ENCODE results near the gene DCTN4.

Gene DCTN4

DNA sequence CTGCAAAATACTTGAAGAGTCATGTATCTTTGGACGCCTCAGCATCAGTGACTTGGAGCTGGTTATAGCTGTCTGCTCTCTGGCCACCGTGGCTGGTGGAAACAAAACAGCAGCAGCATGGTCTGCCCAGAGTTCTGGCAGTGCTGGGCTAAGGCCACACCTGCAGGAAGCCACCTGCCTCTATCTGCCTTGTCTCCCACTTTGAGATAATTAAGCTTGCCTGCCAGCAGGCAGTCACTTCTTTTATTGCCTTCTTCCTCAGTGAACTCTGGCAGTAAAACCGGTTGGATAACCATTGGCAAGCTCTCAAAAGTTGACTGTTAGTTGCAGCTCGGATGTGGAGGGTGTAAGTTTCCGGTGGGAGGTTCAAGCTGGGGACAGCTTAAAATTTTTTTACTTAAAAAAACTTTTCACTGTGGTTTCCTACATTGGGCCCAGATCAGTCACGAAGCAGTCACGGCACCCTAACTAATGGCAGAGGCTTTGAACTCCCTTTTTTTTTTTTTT, 24.7 kb upstream of the DCTN4 start:
- Histone ChIP-seq H3K9ac (ENCODE audit: low read length) (no peak overlapping the region), H3K27me3 (ENCODE audit: low read length) (no peaks in the 10 kb centered on the region), H3F3A (ENCODE audit: insufficient read depth) (no peaks in the 10 kb centered on the region), H3K79me2 (ENCODE audit: insufficient read depth, low read length) (no peaks in the 10 kb centered on the region), H3K9me2 (replicated peaks; ENCODE audit: insufficient read depth, low read length) (no peaks in the 10 kb centered on the region), H3K9me3 (ENCODE audit: insufficient read depth, low read length) (no peaks in the 10 kb centered on the region), H3K36me3 (ENCODE audit: low read length) (no peaks in the 10 kb centered on the region), H3K4me3 (ENCODE audit: insufficient read depth, low read length, poor library complexity, severe bottlenecking) (no peak overlapping the region), H3K4me2 (ENCODE audit: low read depth, low read length, poor library complexity, severe bottlenecking) (no peak overlapping the region), H2AFZ (ENCODE audit: low read depth, low read length, severe bottlenecking) (no peak overlapping the region), H4K20me1 (ENCODE audit: low read depth, low read length) (no peaks in the 10 kb centered on the region), H3K27ac (ENCODE audit: low read depth, low read length) (no peak overlapping the region)
- TF ChIP-seq, protein P1, sequence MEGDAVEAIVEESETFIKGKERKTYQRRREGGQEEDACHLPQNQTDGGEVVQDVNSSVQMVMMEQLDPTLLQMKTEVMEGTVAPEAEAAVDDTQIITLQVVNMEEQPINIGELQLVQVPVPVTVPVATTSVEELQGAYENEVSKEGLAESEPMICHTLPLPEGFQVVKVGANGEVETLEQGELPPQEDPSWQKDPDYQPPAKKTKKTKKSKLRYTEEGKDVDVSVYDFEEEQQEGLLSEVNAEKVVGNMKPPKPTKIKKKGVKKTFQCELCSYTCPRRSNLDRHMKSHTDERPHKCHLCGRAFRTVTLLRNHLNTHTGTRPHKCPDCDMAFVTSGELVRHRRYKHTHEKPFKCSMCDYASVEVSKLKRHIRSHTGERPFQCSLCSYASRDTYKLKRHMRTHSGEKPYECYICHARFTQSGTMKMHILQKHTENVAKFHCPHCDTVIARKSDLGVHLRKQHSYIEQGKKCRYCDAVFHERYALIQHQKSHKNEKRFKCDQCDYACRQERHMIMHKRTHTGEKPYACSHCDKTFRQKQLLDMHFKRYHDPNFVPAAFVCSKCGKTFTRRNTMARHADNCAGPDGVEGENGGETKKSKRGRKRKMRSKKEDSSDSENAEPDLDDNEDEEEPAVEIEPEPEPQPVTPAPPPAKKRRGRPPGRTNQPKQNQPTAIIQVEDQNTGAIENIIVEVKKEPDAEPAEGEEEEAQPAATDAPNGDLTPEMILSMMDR (IDR thresholded peaks at IDR 0.05; ENCODE audit: insufficient read depth, low read length, poor library complexity, severe bottlenecking), result no peak
- no peak for TF ChIP-seq EZH2phosphoT487 (conservative IDR thresholded peaks at IDR 0.05; ENCODE audit: low read length)

DNA sequence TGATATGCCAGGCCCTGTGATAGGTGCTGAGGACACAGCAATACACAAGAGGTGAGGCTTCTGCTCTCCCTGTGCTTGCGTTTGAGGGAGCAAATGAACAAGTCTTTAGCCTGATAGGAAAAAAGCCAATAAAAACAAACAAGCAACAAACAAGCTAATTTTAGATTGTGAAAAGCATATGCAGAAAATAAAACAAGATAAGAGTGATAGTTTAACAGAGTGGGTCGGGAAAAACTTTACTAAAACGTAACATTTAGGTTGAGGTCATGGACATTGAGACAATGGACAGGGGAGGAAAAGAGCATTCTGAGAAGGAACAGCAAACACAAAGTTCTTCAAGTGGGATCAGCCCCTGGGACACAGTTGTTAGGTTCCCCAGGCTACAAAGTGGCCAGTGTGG, 24.0 kb upstream of the DCTN4 start:
- Histone ChIP-seq H3K9me2 (replicated peaks; ENCODE audit: insufficient read depth, low read length) (no peaks in the 10 kb centered on the region), H3K9ac (ENCODE audit: low read length) (no peak overlapping the region), H2AFZ (ENCODE audit: low read depth, low read length, severe bottlenecking) (no peak overlapping the region), H3K27me3 (ENCODE audit: low read length) (no peaks in the 10 kb centered on the region), H3K9me3 (ENCODE audit: insufficient read depth, low read length) (no peaks in the 10 kb centered on the region), H4K20me1 (ENCODE audit: low read depth, low read length) (no peaks in the 10 kb centered on the region), H3K4me2 (ENCODE audit: low read depth, low read length, poor library complexity, severe bottlenecking) (no peak overlapping the region), H3K4me3 (ENCODE audit: insufficient read depth, low read length, poor library complexity, severe bottlenecking) (no peak overlapping the region), H3K27ac (ENCODE audit: low read depth, low read length) (no peak overlapping the region), H3K36me3 (ENCODE audit: low read length) (no peaks in the 10 kb centered on the region), H3K79me2 (ENCODE audit: insufficient read depth, low read length) (no peaks in the 10 kb centered on the region), H3F3A (ENCODE audit: insufficient read depth) (no peaks in the 10 kb centered on the region)
- TF ChIP-seq, protein P1 (IDR thresholded peaks at IDR 0.05; ENCODE audit: insufficient read depth, low read length, poor library complexity, severe bottlenecking), result no peak
- TF ChIP-seq EZH2phosphoT487 (conservative IDR thresholded peaks at IDR 0.05; ENCODE audit: low read length), result no peak

DNA sequence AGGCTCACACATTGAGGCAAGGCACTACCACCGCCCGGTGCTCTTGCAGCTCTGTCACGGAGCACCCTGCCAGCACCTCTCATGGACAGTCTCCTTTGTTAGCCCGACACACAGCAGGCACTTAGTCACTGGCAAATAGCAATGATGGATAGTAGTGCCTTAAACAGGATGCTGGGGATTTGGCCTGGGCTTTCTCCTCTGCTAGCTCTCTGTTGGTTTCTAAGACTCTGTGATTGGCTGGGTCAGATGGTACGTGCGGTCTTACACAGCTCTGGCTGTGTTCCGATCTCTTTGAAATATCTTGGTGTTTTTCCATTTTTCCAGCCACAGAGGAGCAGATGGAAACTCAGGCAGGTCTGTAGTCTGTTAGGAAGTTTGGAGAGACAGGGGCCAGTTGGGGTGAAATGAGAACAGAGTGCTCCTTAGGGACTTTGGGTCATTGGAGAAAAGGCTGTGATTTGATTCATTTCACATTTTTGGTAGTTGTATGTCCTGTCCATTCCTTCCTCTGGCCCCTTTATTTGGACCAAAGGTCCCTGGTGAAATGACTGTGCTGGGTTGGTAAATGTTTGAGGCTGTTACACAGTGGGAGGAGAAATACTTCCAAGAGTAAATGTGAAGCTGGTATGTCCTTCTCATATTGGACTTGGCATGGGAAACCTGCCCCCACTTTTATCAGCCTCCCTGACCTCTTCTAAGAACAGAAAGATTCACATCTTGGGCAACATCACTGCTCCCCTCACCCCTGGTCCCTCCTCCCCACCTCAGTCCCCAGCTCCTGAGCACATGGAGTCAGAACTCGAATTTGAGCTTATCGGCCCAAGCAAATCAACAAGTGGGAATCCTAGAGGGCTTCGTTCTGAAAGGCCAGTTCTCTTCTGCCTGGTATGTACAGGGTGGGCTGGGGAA, 23.1 kb upstream of the DCTN4 start:
- H3K9ac ChIP-seq (ENCODE audit: low read length), result no peak overlapping the region
- no peaks in the 10 kb centered on the region for H3K9me2 ChIP-seq (replicated peaks; ENCODE audit: insufficient read depth, low read length)
- H3K27me3 ChIP-seq (ENCODE audit: low read length), result no peaks in the 10 kb centered on the region
- H3K27ac ChIP-seq (ENCODE audit: low read depth, low read length), result no peak overlapping the region
- no peaks in the 10 kb centered on the region for H3F3A ChIP-seq (ENCODE audit: insufficient read depth)
- H3K36me3 ChIP-seq (ENCODE audit: low read length), result no peaks in the 10 kb centered on the region
- no peaks in the 10 kb centered on the region for H3K79me2 ChIP-seq (ENCODE audit: insufficient read depth, low read length)
- no peaks in the 10 kb centered on the region for H3K9me3 ChIP-seq (ENCODE audit: insufficient read depth, low read length)
- TF ChIP-seq EZH2phosphoT487 (conservative IDR thresholded peaks at IDR 0.05; ENCODE audit: low read length), result no peak
- TF ChIP-seq, protein P1 (IDR thresholded peaks at IDR 0.05; ENCODE audit: insufficient read depth, low read length, poor library complexity, severe bottlenecking), result no peak
- no peak overlapping the region for H3K4me2 ChIP-seq (ENCODE audit: low read depth, low read length, poor library complexity, severe bottlenecking)
- no peak overlapping the region for H3K4me3 ChIP-seq (ENCODE audit: insufficient read depth, low read length, poor library complexity, severe bottlenecking)
- no peak overlapping the region for H2AFZ ChIP-seq (ENCODE audit: low read depth, low read length, severe bottlenecking)
- no peaks in the 10 kb centered on the region for H4K20me1 ChIP-seq (ENCODE audit: low read depth, low read length)

Data from SU-DHL-6 (cell line).